ENCODE results near the gene CBX1.

GRCh38 chr17:48023400-48024148 is 77.7 kb downstream of the CBX1 start:
- TF ChIP-seq, protein P1, sequence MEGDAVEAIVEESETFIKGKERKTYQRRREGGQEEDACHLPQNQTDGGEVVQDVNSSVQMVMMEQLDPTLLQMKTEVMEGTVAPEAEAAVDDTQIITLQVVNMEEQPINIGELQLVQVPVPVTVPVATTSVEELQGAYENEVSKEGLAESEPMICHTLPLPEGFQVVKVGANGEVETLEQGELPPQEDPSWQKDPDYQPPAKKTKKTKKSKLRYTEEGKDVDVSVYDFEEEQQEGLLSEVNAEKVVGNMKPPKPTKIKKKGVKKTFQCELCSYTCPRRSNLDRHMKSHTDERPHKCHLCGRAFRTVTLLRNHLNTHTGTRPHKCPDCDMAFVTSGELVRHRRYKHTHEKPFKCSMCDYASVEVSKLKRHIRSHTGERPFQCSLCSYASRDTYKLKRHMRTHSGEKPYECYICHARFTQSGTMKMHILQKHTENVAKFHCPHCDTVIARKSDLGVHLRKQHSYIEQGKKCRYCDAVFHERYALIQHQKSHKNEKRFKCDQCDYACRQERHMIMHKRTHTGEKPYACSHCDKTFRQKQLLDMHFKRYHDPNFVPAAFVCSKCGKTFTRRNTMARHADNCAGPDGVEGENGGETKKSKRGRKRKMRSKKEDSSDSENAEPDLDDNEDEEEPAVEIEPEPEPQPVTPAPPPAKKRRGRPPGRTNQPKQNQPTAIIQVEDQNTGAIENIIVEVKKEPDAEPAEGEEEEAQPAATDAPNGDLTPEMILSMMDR (IDR thresholded peaks at IDR 0.05), result peak in 5 of 6 experiments; percentile 9 to 48 (median 41)
- TF ChIP-seq POLR2A (IDR thresholded peaks at IDR 0.05), result peak in 1 of 2 donors; percentile 57
